OCI-M2 (cell line): ENCODE measurements around the gene NUP155.
"Not testable (repeated sequence)": the region's sequence is repeated elsewhere in the genome, so short reads cannot be mapped to it uniquely, and the experiment has no call there.

Experiments
- DNase-seq: peaks from one replicate; lab custom pipeline; 2025; ENCODE audit not compliant: unreplicated experiment; lab: John Stamatoyannopoulos, UW

Gene NUP155

GRCh38 chr5:37283214-37283820 is 87.6 kb downstream of the NUP155 start:
- DNase-seq: no peak

- DNase-seq: no peak
Measured at GRCh38 chr5:37275511-37275910, 95.4 kb downstream of the NUP155 start.

- no peak for DNase-seq
Measured at GRCh38 chr5:37272511-37272910, 98.4 kb downstream of the NUP155 start.

- not testable (repeated sequence) for DNase-seq
Measured at GRCh38 chr5:37268100-37268499, 102.8 kb downstream of the NUP155 start.

GRCh38 chr5:37255774-37256358 is 115.0 kb downstream of the NUP155 start:
- no peak for DNase-seq

- DNase-seq: no peak
Measured at GRCh38 chr5:37254581-37254980, 116.3 kb downstream of the NUP155 start.

GRCh38 chr5:37251665-37252064 is 119.2 kb downstream of the NUP155 start:
- DNase-seq: no peak

GRCh38 chr5:37249815-37250164 is 121.1 kb downstream of the NUP155 start:
- DNase-seq: no peak

- DNase-seq: peak; percentile 42
Measured at GRCh38 chr5:37248970-37249814, 121.7 kb downstream of the NUP155 start, which contains the start of gene CPLANE1. CPLANE1 (minus strand) TSS chr5:37249376; CDS start chr5:37247698, 1,678 bp downstream.

GRCh38 chr5:37248421-37248969 is 122.4 kb downstream of the NUP155 start:
- DNase-seq: no peak

GRCh38 chr5:37247496-37247895 is 123.4 kb downstream of the NUP155 start:
- DNase-seq: no peak

- no peak for DNase-seq
Measured at GRCh38 chr5:37247036-37247435, 123.9 kb downstream of the NUP155 start.
